Measurements from ENCODE around the gene GRIK5.
A peak's percentile ranks its signal among the peaks of the same experiment; 100 is the strongest.
"Not testable (repeated sequence)": the region's sequence is repeated elsewhere in the genome, so short reads cannot be mapped to it uniquely, and the experiment has no call there.

Gene GRIK5

GRCh38 chr19:42045575-42045974 is 24.4 kb downstream of the GRIK5 start:
- DNase-seq: no peak

DNA sequence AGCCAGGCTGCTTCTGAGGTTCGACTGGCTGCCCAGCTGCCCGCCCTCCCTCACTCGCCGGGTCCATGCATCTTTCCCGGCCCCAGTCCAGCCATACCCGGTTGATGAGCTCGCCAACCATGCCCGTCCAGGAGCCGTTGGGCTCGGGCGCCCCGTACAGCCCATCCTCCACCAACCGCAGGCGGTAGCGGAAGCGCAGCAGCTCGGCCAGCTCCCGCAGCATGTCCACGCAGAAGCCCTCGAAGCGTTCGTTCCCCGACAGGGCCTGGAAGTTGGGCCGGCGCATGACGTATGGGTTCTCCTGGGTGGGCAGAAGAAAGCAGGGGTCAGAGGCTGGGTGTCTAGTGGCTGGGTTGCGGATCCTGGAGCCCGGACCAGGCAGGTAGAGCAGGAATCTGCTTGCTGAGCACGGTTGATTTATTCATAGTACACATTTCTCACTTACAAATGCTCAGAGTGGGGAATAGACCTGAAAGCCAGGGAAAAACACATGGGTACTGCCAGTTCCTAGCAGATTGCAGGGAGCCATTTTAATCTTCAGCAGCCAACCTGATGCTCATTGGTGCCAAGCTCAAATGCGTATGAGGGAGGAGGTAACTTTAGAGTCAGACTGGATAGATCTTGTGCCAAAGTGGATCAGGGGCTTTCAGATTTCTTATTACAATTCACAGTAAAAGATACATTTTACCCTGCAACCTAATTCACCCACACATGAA is 27.4 kb downstream of the GRIK5 start:
- no peak for DNase-seq

- not testable (repeated sequence) for DNase-seq
Observed at GRCh38 chr19:42040491-42040890, 29.5 kb downstream of the GRIK5 start.

DNA sequence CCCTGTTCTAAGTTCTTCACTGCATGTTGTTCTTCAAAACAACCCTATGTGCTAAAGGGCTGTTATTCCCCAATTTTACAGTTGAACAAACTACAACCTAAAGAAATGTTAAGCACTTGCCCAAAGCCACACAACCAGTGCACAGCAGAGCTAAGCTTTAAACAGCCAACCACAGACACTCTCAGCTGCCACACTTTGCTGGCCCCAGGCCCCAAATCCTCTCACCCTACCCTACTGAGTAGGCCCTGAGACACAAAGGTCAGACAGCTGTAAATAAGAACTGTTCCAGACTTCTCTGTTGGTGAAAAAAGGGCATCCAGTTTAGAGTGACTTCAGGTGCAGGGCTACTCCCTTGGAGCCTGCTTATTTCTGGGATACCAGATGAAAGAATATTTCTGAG is 30.0 kb downstream of the GRIK5 start:
- no peak for DNase-seq

DNA sequence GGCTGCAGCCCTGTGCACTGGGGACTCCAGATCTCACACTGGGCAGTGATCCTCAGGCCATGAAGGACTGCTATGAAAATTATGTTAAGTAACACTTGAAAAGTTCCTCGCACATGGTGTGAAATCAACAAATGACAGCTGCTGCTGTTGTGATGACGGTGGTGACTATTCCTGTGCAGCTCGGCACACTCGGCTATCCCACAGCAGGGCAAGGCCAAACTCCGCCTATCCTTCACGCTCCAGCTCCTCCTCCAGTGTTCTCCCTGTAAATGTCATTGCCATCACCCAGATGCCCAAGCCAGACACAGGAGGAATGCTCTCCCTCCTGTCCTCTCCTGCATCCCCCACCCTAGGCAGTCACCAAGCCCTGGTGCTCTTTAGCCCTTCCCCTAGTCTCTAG is 31.3 kb downstream of the GRIK5 start:
- no peak for DNase-seq

GRCh38 chr19:42037649-42038048 is 32.4 kb downstream of the GRIK5 start:
- no peak for DNase-seq

DNA sequence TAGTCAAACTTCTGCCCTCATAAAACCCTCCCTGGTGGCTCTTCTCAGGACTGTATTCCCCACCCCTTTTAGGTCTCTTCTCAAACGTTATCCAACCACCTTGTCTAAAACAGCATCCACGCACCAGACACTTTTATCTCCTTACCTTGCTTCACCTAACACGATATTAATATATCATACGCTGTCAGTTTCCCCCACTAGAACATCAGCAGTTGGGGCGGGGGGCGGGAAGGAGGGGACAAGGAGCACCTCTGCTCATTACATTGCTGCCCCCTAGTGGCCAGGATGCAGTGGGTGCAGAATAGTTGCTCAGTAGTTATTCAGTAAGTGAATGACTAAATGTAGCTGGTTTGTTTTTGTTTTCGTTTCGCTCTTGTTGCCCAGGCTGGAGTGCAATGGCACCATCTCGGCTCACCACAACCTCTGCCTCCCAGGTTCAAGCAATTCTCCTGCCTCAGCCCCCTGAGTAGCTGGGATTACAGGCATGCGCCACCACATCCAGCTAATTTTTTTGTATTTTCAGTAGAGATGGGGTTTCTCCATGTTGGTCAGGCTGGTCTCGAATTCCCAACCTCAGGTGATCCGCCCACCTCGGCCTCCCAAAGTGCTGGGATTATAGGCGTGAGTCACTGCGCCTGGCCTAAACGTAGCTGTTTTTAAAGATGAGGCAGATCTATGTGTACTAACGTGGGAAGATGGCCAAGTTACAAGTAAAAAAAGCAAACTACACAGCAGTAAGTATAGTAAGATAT is 35.2 kb downstream of the GRIK5 start:
- peak; percentile 61 for DNase-seq

GRCh38 chr19:42033413-42033812 is 36.6 kb downstream of the GRIK5 start:
- no peak for DNase-seq

- DNase-seq: no peak
Observed at GRCh38 chr19:42032431-42032830, 37.6 kb downstream of the GRIK5 start.

DNA sequence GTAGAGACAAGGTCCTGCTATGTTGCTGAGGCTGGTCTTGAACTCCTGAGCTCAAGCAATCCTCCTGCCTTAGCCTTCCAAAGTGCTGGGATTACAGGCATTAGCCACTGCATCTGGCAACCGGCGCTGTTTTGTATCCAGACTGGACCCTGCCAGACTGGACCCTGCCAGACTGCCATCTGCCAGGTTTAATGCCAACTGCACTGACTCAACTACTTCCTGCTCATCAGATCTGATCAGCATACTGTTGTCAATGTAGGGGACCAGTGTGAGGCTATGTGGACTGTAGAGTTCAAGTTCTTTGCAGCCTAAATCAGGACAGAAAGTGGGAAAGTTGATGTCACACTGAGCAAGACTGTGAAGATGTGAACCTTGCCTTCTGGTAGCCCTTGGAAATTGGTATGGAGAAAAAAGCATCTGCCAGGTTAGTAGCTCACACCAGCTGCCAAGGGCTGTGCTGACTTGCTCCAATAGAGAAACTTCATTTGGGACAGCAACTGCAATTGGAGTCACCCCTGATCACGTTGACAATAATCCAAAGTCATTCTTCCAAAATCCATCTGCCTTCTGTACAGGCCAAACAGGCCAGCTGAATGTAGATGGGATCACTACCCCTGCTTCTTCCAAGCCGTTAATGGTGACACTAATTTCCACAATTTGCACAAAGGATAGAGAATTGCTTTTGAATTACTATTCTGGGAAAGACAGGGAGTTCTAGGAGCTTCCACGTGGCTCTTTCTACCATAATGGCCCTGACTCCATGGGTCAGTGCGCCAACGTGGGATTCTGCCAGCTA is 39.2 kb downstream of the GRIK5 start:
- no peak for DNase-seq

- no peak for DNase-seq
Observed at GRCh38 chr19:42028304-42029216, 41.4 kb downstream of the GRIK5 start.

DNA sequence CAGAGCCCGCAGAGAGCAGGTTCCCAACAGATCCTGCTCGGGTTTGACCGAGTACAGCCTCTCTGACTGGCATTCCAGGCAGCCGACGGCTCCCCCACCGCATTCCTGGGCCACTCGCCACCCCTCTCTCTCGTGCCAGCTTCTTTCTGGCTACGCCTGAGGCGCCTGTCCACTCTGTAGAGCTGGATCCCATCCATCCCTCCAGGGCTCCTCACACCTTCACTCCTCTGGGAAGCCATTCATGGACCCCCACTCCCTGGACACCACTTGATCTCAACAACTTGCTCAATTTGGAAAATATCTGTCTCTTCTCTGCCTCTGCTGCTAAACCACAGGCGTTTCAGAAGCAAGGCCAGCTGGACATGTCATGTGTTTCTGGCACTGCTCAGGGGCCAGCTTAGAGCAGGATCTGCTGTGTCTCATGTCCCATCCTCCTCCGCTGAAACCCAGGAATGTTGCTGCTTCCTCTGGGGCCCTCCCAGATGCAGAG is 45.3 kb downstream of the GRIK5 start:
- DNase-seq: no peak

- no peak for DNase-seq
Observed at GRCh38 chr19:42023943-42024260, 46.1 kb downstream of the GRIK5 start.

- peak; percentile 26 for DNase-seq
Observed at GRCh38 chr19:42023121-42023942, 46.7 kb downstream of the GRIK5 start.

DNA sequence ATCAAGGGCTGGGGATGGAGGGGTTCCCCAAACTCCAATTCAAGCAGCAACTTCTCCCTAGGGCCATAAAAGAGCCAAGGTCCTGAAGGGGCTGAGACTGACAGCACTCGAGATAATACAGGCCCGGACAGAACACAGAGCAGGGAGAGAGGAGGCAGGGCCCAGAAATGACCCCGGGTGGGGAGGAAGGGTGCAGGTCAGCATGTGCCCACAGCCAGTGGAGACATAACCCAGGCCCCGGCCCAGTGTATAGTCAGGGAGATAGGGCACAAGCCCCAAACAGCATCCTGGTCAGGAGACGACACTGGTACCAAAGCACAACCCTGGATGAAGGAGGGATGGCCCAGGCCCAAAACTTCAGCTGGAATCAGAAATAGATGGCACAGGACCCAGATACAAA is 47.4 kb downstream of the GRIK5 start:
- DNase-seq: no peak

DNA sequence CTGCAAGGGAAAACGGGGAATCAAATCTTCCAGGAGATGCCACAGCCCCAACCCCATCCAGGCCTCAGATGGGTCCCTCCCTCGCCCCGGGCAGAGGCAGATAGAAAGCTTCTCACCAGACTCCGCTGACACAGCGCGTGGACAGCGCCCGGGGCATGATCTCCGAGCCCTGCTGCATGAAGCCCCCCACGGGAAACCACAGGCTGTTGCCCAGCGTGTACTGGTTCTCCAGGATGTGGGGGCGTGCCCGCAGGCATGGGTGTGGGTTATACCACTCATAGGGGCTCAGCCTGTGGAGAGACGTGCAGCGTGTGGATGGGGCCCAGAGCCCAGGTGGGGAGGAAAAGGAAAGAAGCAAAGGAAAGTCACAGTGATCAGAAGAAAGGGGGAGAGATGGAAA is 48.8 kb downstream of the GRIK5 start:
- no peak for DNase-seq

DNA sequence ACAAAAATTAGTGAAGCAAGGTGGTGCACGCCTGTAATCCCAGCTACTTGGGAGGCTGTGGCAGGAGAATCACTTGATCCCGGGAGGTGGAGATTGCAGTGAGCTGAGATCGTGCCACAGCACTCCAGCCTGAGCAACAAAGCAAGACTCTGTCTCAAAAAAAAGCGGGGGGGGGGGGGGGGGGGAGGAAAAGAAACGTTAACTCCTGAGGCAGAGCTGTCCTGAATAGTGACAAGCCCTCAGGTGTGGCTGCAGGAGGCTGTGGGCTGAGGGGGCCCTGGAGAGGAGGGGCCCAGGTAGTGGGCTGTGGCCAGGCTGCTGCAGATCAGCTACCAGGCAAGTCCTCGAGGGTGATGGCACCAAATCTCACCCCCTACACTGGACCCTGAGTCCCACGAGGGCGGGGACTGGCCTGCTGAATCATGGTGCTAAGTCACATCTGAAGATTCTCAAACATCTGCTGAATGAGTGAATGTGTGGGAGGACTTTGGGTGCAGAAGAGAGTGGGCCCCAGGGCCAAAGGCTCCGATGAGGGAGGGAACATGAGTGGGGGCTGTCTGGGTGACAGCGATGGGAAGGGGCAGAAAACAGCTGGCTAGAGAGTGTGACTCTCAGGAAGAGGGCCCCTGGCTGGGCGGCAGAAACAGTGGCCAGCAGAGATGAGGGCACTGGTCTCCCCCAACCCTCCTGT is 51.4 kb downstream of the GRIK5 start:
- no peak for DNase-seq

DNA sequence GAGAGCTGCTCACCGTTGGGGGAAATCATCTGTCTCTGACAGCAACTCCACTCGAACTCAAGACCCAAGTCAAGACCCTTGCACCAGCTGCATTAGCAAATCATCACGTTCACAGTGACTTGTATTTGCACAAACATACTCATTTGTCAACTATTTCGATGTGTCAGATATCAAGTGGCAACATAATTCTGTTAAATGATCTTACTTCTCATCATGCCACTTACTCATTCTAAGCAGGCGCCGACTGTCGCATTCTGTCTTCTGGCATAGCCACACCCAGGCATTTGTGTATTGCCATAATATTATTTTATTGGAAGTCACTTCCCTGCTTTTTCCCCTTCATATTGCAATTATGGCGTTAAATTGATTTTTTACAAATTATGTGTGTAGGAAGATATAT is 53.0 kb downstream of the GRIK5 start:
- DNase-seq: no peak

GRCh38 chr19:42012747-42013146 is 57.3 kb downstream of the GRIK5 start:
- DNase-seq: not testable (repeated sequence)

GRCh38 chr19:42010245-42011126 is 59.5 kb downstream of the GRIK5 start:
- no peak for DNase-seq
